HEK293 (cell line): ENCODE data around the gene IGSF21.

Experiments
- CTCF ChIA-PET: fragments of 350-600 bp; formaldehyde crosslinking; extraction: SDS; loops from one replicate; lab custom pipeline; 2021; ENCODE audit warnings: antibody characterized with exemption; lab: Yijun Ruan, JAX
- POLR2A ChIA-PET: fragments of 300-600 bp; formaldehyde crosslinking; extraction: SDS; loops from one replicate; lab custom pipeline; 2020; ENCODE audit warnings: antibody characterized with exemption, inconsistent platforms; lab: Yijun Ruan, JAX
- H3K27ac ChIP-seq: fragments of 200-500 bp; sonication (Bioruptor generic); 2 replicates; pipeline ENCODE4 v1.5.1; 2014; ENCODE audit warnings: low read depth, low read length, control low read depth, inconsistent platforms; ENCODE audit errors: extremely low read depth
- H3K36me3 ChIP-seq, 2 experiments: fragments of 200-500 bp in 1 of 2; sonication (Bioruptor generic) in 1 of 2; 1 replicate in 1 of 2; 2 replicates in 1 of 2; pipeline ENCODE4 v1.5.1; 2014 to 2017; ENCODE audit warnings: inconsistent platforms in 2 of 2, low read length in 2 of 2; ENCODE audit not compliant: control insufficient read depth in 2 of 2, insufficient read depth in 1 of 2
- H3K4me1 ChIP-seq: fragments of 200-500 bp; sonication (Bioruptor generic); 2 replicates; pipeline ENCODE4 v1.5.1; 2014; ENCODE audit warnings: mild to moderate bottlenecking, low read length, inconsistent platforms; ENCODE audit not compliant: control insufficient read depth, insufficient read depth
- H3K4me3 ChIP-seq: 2 replicates; pipeline ENCODE4 v1.5.1; 2011; ENCODE audit warnings: low read depth, mild to moderate bottlenecking, control low read depth, low read length, moderate library complexity
- H3K9me3 ChIP-seq: fragments of 200-500 bp; sonication (Bioruptor generic); 2 replicates; pipeline ENCODE4 v1.5.1; 2014; ENCODE audit warnings: low read depth, low read length, inconsistent platforms; ENCODE audit not compliant: control insufficient read depth, insufficient read depth
- ATF2 ChIP-seq: fragments of 450-650 bp; formaldehyde crosslinking; IDR thresholded peaks from 2 replicates; pipeline ENCODE4 v1.5.1; 2016; ENCODE audit warnings: missing biosample characterization, missing genetic modification characterization, low read depth
- HOXA7 ChIP-seq: sonication (generic); formaldehyde crosslinking; IDR thresholded peaks from 2 replicates; pipeline ENCODE4 v1.8.1; 2022; ENCODE audit warnings: missing genetic modification reagents, borderline replicate concordance
- ZBTB10 ChIP-seq: fragments of 450-650 bp; formaldehyde crosslinking; IDR thresholded peaks from 2 replicates; pipeline ENCODE4 v1.5.1; 2016; ENCODE audit warnings: missing biosample characterization, missing genetic modification characterization
- ZBTB48 ChIP-seq: fragments of 450-650 bp; formaldehyde crosslinking; IDR thresholded peaks from 2 replicates; pipeline ENCODE4 v1.5.1; 2016; ENCODE audit warnings: missing biosample characterization, missing genetic modification characterization
- ZIC2 ChIP-seq: fragments of 450-650 bp; formaldehyde crosslinking; IDR thresholded peaks from 2 replicates; pipeline ENCODE4 v1.5.1; 2016; ENCODE audit warnings: missing biosample characterization, missing genetic modification characterization
- ZNF114 ChIP-seq: fragments of 450-650 bp; formaldehyde crosslinking; IDR thresholded peaks from 2 replicates; pipeline ENCODE4 v1.5.0; 2017; ENCODE audit warnings: missing biosample characterization, missing genetic modification characterization
- ZNF16 ChIP-seq: fragments of 450-650 bp; formaldehyde crosslinking; IDR thresholded peaks from 2 replicates; pipeline ENCODE4 v1.5.1; 2016; ENCODE audit warnings: low read depth, missing biosample characterization, missing genetic modification characterization
- ZNF266 ChIP-seq: fragments of 450-650 bp; formaldehyde crosslinking; IDR thresholded peaks from 2 replicates; pipeline ENCODE4 v1.5.1; 2016; ENCODE audit warnings: missing biosample characterization, missing genetic modification characterization, low read depth
- ZNF335 ChIP-seq: fragments of 450-650 bp; formaldehyde crosslinking; conservative IDR thresholded peaks from 2 replicates; pipeline ENCODE4 v1.5.1; 2016; ENCODE audit warnings: missing biosample characterization, missing genetic modification characterization
- ZNF558 ChIP-seq: fragments of 450-650 bp; formaldehyde crosslinking; IDR thresholded peaks from 2 replicates; pipeline ENCODE4 v1.5.1; 2016; ENCODE audit warnings: missing biosample characterization, missing genetic modification characterization
- ZNF571 ChIP-seq: fragments of 450-650 bp; formaldehyde crosslinking; IDR thresholded peaks from 2 replicates; pipeline ENCODE4 v1.5.0; 2017; ENCODE audit warnings: missing biosample characterization, missing genetic modification characterization
- ZNF600 ChIP-seq: fragments of 450-650 bp; formaldehyde crosslinking; IDR thresholded peaks from 2 replicates; pipeline ENCODE4 v1.5.1; 2016; ENCODE audit warnings: missing biosample characterization, missing genetic modification characterization
- ZNF660 ChIP-seq: fragments of 450-650 bp; IDR thresholded peaks from 2 replicates; pipeline ENCODE4 v1.5.1; 2018; ENCODE audit warnings: missing biosample characterization, mild to moderate bottlenecking, missing genetic modification characterization
- ZNF776 ChIP-seq: fragments of 450-650 bp; formaldehyde crosslinking; IDR thresholded peaks from 2 replicates; pipeline ENCODE4 v1.5.0; 2017; ENCODE audit warnings: missing biosample characterization, missing genetic modification characterization, borderline replicate concordance
- ZNF791 ChIP-seq: fragments of 450-650 bp; formaldehyde crosslinking; IDR thresholded peaks from 2 replicates; pipeline ENCODE4 v1.5.1; 2016; ENCODE audit warnings: missing biosample characterization, missing genetic modification characterization
- TF ChIP-seq, protein P1 (sequence below): fragments of 450-650 bp; formaldehyde crosslinking; IDR thresholded peaks from 2 replicates; pipeline ENCODE4 v1.5.1; 2016; ENCODE audit warnings: missing biosample characterization, missing genetic modification characterization
- TF ChIP-seq, protein P2 (sequence below): fragments of 450-650 bp; formaldehyde crosslinking; IDR thresholded peaks from 2 replicates; pipeline ENCODE4 v1.5.1; 2016; ENCODE audit warnings: missing biosample characterization, missing genetic modification characterization

Gene IGSF21

GRCh38 chr1:18198260-18198659 is 90.7 kb downstream of the IGSF21 start:
- H3K4me3 ChIP-seq: no peak overlapping the region

DNA sequence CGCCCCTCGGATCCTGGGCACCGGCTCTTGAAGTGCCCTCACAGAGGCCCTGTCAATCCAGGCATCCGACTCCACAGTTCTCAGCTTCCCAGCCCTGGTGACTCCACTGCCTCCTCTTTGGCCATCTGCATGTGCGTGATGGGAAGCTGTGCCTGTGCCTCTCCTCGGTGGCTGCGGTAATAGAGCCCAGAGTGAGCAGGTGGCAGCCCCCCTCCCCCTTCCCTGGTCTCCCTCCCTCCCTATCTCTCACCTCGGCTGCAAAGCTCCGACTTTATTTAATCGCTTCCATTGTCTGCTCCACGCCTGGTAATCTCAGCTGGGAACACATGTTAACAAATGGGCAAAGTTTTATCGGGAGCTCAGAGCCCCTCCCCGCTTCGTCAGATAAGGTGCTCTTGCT is 91.9 kb downstream of the IGSF21 start:
- ChIA-PET CTCF (interaction anchor here (0.7 kb wide), 1 partner anchor 475 kb away, joined by 3 read pairs; no protein-coding TSS in a partner anchor), POLR2A (no interaction called here)
- Histone ChIP-seq H3K4me1 (no peaks in the 10 kb centered on the region), H3K4me3 (no peak overlapping the region), H3K36me3 (no peaks in the 10 kb centered on the region), H3K27ac (no peak overlapping the region), H3K9me3 (no peaks in the 10 kb centered on the region)
- TF ChIP-seq ZNF776 (tag by site-specific recombination): no peak
- TF ChIP-seq ZNF335 (tag by site-specific recombination): no peak
- TF ChIP-seq, protein P1, sequence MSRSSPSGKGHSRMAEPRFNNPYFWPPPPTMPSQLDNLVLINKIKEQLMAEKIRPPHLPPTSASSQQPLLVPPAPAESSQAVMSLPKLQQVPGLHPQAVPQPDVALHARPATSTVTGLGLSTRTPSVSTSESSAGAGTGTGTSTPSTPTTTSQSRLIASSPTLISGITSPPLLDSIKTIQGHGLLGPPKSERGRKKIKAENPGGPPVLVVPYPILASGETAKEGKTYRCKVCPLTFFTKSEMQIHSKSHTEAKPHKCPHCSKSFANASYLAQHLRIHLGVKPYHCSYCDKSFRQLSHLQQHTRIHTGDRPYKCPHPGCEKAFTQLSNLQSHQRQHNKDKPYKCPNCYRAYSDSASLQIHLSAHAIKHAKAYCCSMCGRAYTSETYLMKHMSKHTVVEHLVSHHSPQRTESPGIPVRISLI (tag by site-specific recombination): no peak
- TF ChIP-seq ZNF600 (tag by site-specific recombination): no peak
- TF ChIP-seq, protein P2, sequence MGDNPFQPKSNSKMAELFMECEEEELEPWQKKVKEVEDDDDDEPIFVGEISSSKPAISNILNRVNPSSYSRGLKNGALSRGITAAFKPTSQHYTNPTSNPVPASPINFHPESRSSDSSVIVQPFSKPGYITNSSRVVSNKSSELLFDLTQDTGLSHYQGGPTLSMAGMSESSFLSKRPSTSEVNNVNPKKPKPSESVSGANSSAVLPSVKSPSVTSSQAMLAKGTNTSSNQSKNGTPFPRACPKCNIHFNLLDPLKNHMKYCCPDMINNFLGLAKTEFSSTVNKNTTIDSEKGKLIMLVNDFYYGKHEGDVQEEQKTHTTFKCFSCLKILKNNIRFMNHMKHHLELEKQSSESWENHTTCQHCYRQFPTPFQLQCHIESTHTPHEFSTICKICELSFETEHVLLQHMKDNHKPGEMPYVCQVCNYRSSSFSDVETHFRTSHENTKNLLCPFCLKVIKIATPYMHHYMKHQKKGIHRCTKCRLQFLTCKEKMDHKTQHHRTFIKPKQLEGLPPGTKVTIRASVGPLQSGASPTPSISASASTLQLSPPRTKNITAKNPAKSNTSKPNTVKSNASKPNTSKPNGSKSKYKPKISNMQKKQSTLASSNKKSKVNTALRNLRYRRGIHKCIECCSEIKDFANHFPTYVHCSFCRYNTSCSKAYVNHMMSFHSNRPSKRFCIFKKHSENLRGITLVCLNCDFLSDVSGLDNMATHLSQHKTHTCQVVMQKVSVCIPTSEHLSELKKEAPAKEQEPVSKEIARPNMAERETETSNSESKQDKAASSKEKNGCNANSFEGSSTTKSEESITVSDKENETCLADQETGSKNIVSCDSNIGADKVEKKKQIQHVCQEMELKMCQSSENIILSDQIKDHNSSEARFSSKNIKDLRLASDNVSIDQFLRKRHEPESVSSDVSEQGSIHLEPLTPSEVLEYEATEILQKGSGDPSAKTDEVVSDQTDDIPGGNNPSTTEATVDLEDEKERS (tag by site-specific recombination): no peak
- no peak for TF ChIP-seq ZNF16
- no peak for TF ChIP-seq ZNF266
- TF ChIP-seq ZNF571 (tag by site-specific recombination): no peak
- TF ChIP-seq HOXA7 (CRISPR knock-in tag): no peak
- TF ChIP-seq ZNF558 (tag by site-specific recombination): no peak
- no peak for TF ChIP-seq ZBTB10
- TF ChIP-seq ZNF791: no peak
- no peak for TF ChIP-seq ZNF114 (tag by site-specific recombination)

More at GRCh38 chr1:18198260-18198659, 90.7 kb downstream of the IGSF21 start:
- H3K27ac ChIP-seq: no peak overlapping the region
- no peaks in the 10 kb centered on the region for H3K36me3 ChIP-seq
- TF ChIP-seq ZBTB48 (tag by site-specific recombination): 0 out of 2 replicates have a peak, but pooled peaks have one; percentile 42
- TF ChIP-seq ZIC2: peak; percentile 48
- TF ChIP-seq ZNF660: no peak
- TF ChIP-seq ATF2 (tag by site-specific recombination): no peak
- CTCF ChIA-PET: interaction anchor here (0.6 kb wide), 1 partner anchor 33 kb away, joined by 4 read pairs; no protein-coding TSS in a partner anchor
- POLR2A ChIA-PET: no interaction called here
- no peaks in the 10 kb centered on the region for H3K9me3 ChIP-seq
- H3K4me1 ChIP-seq: no peaks in the 10 kb centered on the region
